Measurements from ENCODE around the gene MYOZ2. TPM values are rescaled to one million over a fixed set of nuclear protein-coding genes. Genes with fewer than 3 reads are reported as not detected.

The MYOZ2 gene
- total RNA-seq, 1 donor from 2014 or later: not detected

DNA sequence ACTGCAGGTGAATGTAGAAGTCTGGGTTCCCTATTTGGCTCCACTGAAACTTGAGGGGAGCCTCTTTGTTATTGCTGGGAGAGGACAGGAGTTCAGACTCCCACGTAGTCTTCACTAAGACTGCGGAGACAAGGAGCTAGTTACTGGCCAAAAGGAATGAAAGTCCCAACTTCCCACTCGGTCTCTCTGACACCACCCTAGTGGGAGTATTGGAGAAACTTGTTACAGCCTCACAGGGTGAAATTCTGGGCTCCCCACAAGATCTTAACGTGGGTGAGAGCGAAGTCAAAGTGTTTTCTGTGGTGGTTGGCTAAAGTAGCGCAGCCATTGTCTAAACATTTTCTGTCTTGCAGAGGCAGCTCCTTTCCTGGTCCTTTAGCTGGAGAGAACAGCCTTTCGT, 13.5 kb downstream of the MYOZ2 start:
- H3K79me2 ChIP-seq (ENCODE audit: low read depth): no peaks in the 10 kb centered on the region
- H3K27me3 ChIP-seq: no peaks in the 10 kb centered on the region
- Mint-ChIP-seq H3K4me1 (no peaks in the 10 kb centered on the region), H3K27me3 (ENCODE audit: insufficient read depth, low read depth) (no peaks in the 10 kb centered on the region), H3K36me3 (no peaks in the 10 kb centered on the region), H3K9me3 (no peaks in the 10 kb centered on the region), H3K27ac (no peak overlapping the region), H3K4me3 (no peak overlapping the region)
- no peak overlapping the region for H3K27ac ChIP-seq
- H3K4me2 ChIP-seq: no peak overlapping the region
- no peak overlapping the region for H3K9ac ChIP-seq
- no peaks in the 10 kb centered on the region for H3F3A ChIP-seq (ENCODE audit: low read depth)
- H4K20me1 ChIP-seq (ENCODE audit: low read depth): no peaks in the 10 kb centered on the region
- H3K9me3 ChIP-seq (ENCODE audit: low read depth): no peaks in the 10 kb centered on the region
- no peaks in the 10 kb centered on the region for H3K36me3 ChIP-seq
- peaks cover 7% of the 10 kb centered on the region for H3K4me1 ChIP-seq
- TF ChIP-seq EZH2phosphoT487 (IDR thresholded peaks at IDR 0.05): no peak
- no peak for TF ChIP-seq EZH2 (IDR thresholded peaks at IDR 0.05)
- TF ChIP-seq, protein P1, sequence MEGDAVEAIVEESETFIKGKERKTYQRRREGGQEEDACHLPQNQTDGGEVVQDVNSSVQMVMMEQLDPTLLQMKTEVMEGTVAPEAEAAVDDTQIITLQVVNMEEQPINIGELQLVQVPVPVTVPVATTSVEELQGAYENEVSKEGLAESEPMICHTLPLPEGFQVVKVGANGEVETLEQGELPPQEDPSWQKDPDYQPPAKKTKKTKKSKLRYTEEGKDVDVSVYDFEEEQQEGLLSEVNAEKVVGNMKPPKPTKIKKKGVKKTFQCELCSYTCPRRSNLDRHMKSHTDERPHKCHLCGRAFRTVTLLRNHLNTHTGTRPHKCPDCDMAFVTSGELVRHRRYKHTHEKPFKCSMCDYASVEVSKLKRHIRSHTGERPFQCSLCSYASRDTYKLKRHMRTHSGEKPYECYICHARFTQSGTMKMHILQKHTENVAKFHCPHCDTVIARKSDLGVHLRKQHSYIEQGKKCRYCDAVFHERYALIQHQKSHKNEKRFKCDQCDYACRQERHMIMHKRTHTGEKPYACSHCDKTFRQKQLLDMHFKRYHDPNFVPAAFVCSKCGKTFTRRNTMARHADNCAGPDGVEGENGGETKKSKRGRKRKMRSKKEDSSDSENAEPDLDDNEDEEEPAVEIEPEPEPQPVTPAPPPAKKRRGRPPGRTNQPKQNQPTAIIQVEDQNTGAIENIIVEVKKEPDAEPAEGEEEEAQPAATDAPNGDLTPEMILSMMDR (IDR thresholded peaks at IDR 0.05): no peak
- no peak overlapping the region for H3K4me3 ChIP-seq
- DNase-seq (ENCODE audit: low spot score): no peak
- peak overlapping the region; percentile 99 for H2AFZ ChIP-seq (replicated peaks)

DNA sequence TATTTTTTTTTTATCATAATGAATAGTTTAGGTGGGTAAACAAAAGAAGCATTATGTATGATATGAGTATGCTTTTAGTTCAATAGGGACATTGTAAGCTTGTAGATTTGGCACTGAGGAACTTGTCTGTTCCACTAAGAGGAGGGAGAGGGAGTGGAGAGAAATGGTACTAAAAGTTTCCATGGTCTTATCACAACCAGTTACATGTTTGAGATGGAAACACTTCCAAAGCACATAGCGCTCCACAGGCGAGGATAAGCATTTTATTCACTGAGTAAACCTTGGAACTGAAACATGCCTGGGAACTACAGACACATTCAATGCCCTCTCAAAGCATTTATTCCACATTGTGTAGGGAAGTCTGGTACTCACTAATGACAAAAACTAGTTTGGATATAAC, 15.5 kb downstream of the MYOZ2 start:
- H3K9ac ChIP-seq: no peak overlapping the region
- no peaks in the 10 kb centered on the region for H4K20me1 ChIP-seq (ENCODE audit: low read depth)
- no peaks in the 10 kb centered on the region for H3K9me3 Mint-ChIP-seq
- DNase-seq (ENCODE audit: low spot score): no peak
- no peak overlapping the region for H3K27ac Mint-ChIP-seq
- H3K4me3 ChIP-seq: no peak overlapping the region
- no peaks in the 10 kb centered on the region for H3K9me3 ChIP-seq (ENCODE audit: low read depth)
- H3F3A ChIP-seq (ENCODE audit: low read depth): no peaks in the 10 kb centered on the region
- H3K27me3 Mint-ChIP-seq (ENCODE audit: insufficient read depth, low read depth): no peaks in the 10 kb centered on the region
- peaks cover 7% of the 10 kb centered on the region for H3K4me1 ChIP-seq
- no peaks in the 10 kb centered on the region for H3K36me3 ChIP-seq
- TF ChIP-seq EZH2phosphoT487 (IDR thresholded peaks at IDR 0.05) (no peak), EZH2 (IDR thresholded peaks at IDR 0.05) (no peak)
- TF ChIP-seq, protein P1 (IDR thresholded peaks at IDR 0.05): no peak
- H3K27me3 ChIP-seq: no peaks in the 10 kb centered on the region
- H3K4me2 ChIP-seq: no peak overlapping the region
- H3K27ac ChIP-seq: no peak overlapping the region
- H3K4me1 Mint-ChIP-seq: no peaks in the 10 kb centered on the region
- no peaks in the 10 kb centered on the region for H3K79me2 ChIP-seq (ENCODE audit: low read depth)
- H3K36me3 Mint-ChIP-seq: no peaks in the 10 kb centered on the region
- H2AFZ ChIP-seq (replicated peaks): no peak overlapping the region
- H3K4me3 Mint-ChIP-seq: no peak overlapping the region

DNA sequence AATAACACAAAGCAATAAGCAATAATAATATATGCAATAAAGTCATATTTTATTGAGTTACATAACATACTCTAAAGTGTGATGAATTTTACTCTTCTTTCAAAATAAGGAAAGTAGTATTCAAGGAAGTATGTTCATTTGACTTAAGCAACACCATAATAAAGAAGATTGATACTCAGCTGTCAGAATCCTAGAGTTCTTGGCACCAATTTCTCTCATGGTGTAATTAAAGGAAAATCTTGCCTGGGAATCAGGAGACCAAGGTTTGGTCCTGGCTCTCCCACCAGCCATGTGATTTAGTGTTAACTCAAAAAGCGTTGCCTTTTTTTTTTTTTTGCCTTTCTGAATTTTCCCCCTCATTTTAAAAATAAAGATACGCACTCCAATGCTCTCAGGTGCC, 17.1 kb downstream of the MYOZ2 start:
- Histone ChIP-seq H3K9me3 (ENCODE audit: low read depth) (no peaks in the 10 kb centered on the region), H3K4me2 (no peak overlapping the region), H4K20me1 (ENCODE audit: low read depth) (no peaks in the 10 kb centered on the region), H3K9ac (no peak overlapping the region), H3K4me1 (peaks cover 7% of the 10 kb centered on the region), H3K27ac (no peak overlapping the region), H3K79me2 (ENCODE audit: low read depth) (no peaks in the 10 kb centered on the region), H3K4me3 (no peak overlapping the region), H3K36me3 (no peaks in the 10 kb centered on the region), H2AFZ (replicated peaks) (no peak overlapping the region), H3K27me3 (no peaks in the 10 kb centered on the region), H3F3A (ENCODE audit: low read depth) (no peaks in the 10 kb centered on the region)
- no peaks in the 10 kb centered on the region for H3K27me3 Mint-ChIP-seq (ENCODE audit: insufficient read depth, low read depth)
- no peak for DNase-seq (ENCODE audit: low spot score)
- no peak overlapping the region for H3K4me3 Mint-ChIP-seq
- no peak for TF ChIP-seq EZH2 (IDR thresholded peaks at IDR 0.05)
- TF ChIP-seq, protein P1 (IDR thresholded peaks at IDR 0.05): no peak
- no peak for TF ChIP-seq EZH2phosphoT487 (IDR thresholded peaks at IDR 0.05)
- H3K4me1 Mint-ChIP-seq: no peaks in the 10 kb centered on the region
- no peaks in the 10 kb centered on the region for H3K9me3 Mint-ChIP-seq
- H3K36me3 Mint-ChIP-seq: no peaks in the 10 kb centered on the region
- no peak overlapping the region for H3K27ac Mint-ChIP-seq
